Uterus (tissue), 2 donors: Measurements from ENCODE around the gene C11orf58.

Experiments used
- POLR2A ChIP-seq, 2 donors: fragments of 450-650 bp; IDR thresholded peaks; one replicate each; pipeline ENCODE4 v1.6.1; 2016; ENCODE audit warnings: antibody characterized with exemption in 2 of 2, mild to moderate bottlenecking in 1 of 2, moderate library complexity in 1 of 2
- TF ChIP-seq, protein P1 (sequence below), 4 experiments: fragments of 200-600 bp in 2 of 4; fragments of 450-650 bp in 2 of 4; sonication (generic) in 2 of 4; IDR thresholded peaks; one replicate each; pipeline ENCODE4 v1.5.1; 2016 to 2019; ENCODE audit warnings: antibody characterized with exemption in 4 of 4, mild to moderate bottlenecking in 2 of 4, moderate library complexity in 1 of 4

GRCh38 chr11:16778876-16779275 is 40.4 kb downstream of the C11orf58 start:
- TF ChIP-seq, protein P1, sequence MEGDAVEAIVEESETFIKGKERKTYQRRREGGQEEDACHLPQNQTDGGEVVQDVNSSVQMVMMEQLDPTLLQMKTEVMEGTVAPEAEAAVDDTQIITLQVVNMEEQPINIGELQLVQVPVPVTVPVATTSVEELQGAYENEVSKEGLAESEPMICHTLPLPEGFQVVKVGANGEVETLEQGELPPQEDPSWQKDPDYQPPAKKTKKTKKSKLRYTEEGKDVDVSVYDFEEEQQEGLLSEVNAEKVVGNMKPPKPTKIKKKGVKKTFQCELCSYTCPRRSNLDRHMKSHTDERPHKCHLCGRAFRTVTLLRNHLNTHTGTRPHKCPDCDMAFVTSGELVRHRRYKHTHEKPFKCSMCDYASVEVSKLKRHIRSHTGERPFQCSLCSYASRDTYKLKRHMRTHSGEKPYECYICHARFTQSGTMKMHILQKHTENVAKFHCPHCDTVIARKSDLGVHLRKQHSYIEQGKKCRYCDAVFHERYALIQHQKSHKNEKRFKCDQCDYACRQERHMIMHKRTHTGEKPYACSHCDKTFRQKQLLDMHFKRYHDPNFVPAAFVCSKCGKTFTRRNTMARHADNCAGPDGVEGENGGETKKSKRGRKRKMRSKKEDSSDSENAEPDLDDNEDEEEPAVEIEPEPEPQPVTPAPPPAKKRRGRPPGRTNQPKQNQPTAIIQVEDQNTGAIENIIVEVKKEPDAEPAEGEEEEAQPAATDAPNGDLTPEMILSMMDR (IDR thresholded peaks at IDR 0.05): no peak
- TF ChIP-seq POLR2A (IDR thresholded peaks at IDR 0.05): no peak
